Skeletal muscle tissue (tissue), 4 donors: ENCODE data around the gene JAG2. TPM values are rescaled to one million over a fixed set of nuclear protein-coding genes. Genes with fewer than 3 reads are reported as not detected.

Experiments used
- H3K27ac ChIP-seq: one replicate; pipeline ENCODE4 v1.7.0; 2013; ENCODE audit warnings: mild to moderate bottlenecking, low read depth, low read length, inconsistent platforms
- H3K27me3 ChIP-seq, 3 donors: one replicate each; pipeline ENCODE4 v1.7.0; 2013; ENCODE audit warnings: low read length in 3 of 3; ENCODE audit not compliant: control insufficient read depth in 3 of 3, insufficient read depth in 3 of 3
- H3K36me3 ChIP-seq, 3 donors: one replicate each; pipeline ENCODE4 v1.7.0; 2013; ENCODE audit warnings: low read length in 3 of 3; ENCODE audit not compliant: control insufficient read depth in 3 of 3, insufficient read depth in 3 of 3
- H3K4me1 ChIP-seq, 3 donors: one replicate each; pipeline ENCODE4 v1.7.0; 2013; ENCODE audit warnings: low read length in 3 of 3, mild to moderate bottlenecking in 3 of 3; ENCODE audit not compliant: control insufficient read depth in 3 of 3, insufficient read depth in 3 of 3
- H3K4me3 ChIP-seq, 3 donors: one replicate each; pipeline ENCODE4 v1.7.0; 2013; ENCODE audit warnings: low read length in 3 of 3
- H3K9ac ChIP-seq, 3 donors: one replicate each; pipeline ENCODE4 v1.7.0; 2013; ENCODE audit warnings: low read length in 3 of 3, mild to moderate bottlenecking in 3 of 3, moderate library complexity in 2 of 3, low read depth in 1 of 3
- H3K9me3 ChIP-seq, 3 donors: one replicate each; pipeline ENCODE4 v1.7.0; 2013; ENCODE audit warnings: low read length in 3 of 3; ENCODE audit not compliant: control insufficient read depth in 3 of 3
- total RNA-seq: library from RNA; depleted of rRNA; stranded (reverse); fragments of >200 nt; gene quantifications from one replicate; pipeline ENCODE4 v1.2.3, GENCODE V29; 2014
- donor health status: Osteomylitis.

JAG2 gene
- total RNA-seq, 1 donor from 2014 or later: 33.9 TPM

DNA sequence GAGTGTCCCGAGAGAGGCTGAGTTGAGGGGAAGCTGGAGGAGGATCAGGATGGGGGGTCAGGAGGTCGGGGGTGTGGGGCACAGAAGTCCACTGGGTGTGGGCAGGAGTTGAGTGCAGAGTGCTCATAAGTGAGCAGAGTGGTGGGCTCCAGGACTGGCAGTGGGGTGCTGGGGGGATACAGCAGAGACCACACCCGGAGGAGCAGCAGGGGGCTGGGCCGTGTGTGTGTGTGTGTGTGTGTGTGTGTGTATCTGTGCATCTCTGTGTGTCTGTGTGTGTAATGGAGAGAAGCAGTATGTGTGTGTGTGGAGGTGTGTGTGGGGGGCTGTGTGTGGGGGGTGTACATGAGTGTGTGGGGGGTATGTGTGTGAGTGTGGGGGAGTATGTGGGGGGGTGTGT lies 17.4 kb upstream of the JAG2 start:
- no peak overlapping the region for H3K27ac ChIP-seq
- no peaks in the 10 kb centered on the region for H3K36me3 ChIP-seq
- peaks cover 0 to 3% (median 0%) of the 10 kb centered on the region in 3 donors for H3K9me3 ChIP-seq
- H3K4me1 ChIP-seq: peaks cover 7 to 25% (median 24%) of the 10 kb centered on the region in 3 donors
- H3K4me3 ChIP-seq: no peak overlapping the region
- H3K9ac ChIP-seq: no peak overlapping the region
- H3K27me3 ChIP-seq: peaks cover 0 to 5% (median 0%) of the 10 kb centered on the region in 3 donors

DNA sequence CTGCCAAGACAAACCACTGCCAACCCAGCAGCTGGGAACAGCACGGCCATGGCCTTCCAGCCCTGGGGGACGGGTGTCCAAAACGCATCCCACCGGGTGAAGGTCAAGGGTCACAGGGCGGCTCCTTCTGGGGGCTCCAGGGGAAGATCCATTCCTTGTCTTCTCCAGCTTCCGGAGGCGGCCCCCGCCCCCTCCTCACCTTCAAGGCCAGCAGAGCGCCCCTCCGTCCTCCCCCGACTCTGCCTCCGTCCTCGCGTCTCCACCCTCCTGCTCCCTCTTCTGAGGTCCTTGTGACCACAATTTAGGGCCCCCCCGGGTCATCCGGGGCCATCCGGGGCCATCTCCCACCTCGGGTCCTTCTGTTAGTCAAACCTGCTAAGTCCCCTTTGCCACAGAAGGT lies 16.4 kb upstream of the JAG2 start:
- Histone ChIP-seq H3K4me1 (peaks cover 11 to 31% (median 31%) of the 10 kb centered on the region in 3 donors), H3K27ac (no peak overlapping the region), H3K9me3 (peaks cover 0 to 3% (median 0%) of the 10 kb centered on the region in 3 donors), H3K27me3 (peaks cover 0 to 5% (median 0%) of the 10 kb centered on the region in 3 donors), H3K4me3 (no peak overlapping the region), H3K36me3 (no peaks in the 10 kb centered on the region), H3K9ac (no peak overlapping the region)

DNA sequence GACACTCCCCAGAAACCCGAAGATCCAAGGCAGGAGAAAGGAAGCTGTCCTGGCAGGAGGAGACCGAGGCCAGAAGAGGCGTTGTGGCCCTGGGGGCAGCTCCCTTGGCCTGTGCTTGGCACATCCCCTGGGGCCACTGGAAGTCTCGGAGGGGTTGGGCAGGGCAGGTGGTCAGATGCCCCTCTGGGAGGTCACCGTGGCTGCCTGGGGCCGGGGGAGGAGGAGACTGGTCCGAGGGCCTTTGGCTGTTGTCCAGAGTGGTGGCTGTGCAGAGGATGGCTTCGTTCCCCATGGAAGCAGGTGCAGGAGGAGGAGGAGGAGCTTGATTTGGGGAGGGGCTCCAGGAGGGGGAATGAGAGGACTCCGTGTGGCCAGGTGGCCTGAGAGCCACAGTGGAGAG lies 15.9 kb upstream of the JAG2 start:
- H3K27me3 ChIP-seq: peaks cover 0 to 5% (median 0%) of the 10 kb centered on the region in 3 donors

DNA sequence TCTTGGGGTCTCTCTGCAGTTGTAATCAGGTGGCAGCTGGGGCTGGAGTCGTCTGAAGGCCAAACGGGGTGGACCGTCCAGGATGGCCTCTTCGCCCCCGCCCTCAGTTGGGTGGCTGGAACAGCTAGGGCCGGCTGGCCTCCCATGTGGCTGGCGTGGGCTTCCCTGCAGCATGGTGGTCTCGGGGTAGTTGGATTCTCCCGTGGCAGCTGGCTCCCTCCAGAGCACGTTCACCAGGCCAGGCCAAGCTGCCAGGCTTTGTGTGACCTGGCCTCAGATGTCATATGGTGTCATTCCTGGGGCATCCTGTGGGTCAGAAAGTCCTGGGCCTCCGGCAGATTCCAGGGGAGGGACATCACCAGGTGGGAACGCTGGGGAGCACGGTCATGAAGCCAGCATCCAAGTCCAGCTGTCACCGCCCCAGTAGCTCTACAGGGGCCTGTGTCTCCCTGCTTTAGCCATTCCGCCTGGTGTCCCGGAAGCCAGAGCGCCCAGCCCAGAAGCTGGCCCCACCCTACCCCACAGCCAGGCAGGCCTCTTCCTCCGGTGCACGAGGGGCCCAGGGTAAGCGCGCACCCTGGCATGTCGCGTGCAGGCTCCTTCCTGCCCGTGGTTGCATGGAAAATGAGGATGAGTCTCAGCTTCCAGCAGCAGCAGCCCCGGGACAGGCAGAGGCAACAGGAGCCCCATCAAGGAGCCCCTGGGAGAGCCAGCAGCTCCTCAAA lies 13.9 kb upstream of the JAG2 start:
- Histone ChIP-seq H3K27me3 (no peaks in the 10 kb centered on the region), H3K4me1 (peaks cover 12 to 50% (median 41%) of the 10 kb centered on the region in 3 donors), H3K9me3 (no peaks in the 10 kb centered on the region), H3K4me3 (no peak overlapping the region), H3K27ac (no peak overlapping the region), H3K9ac (peak overlapping the region in 1 of 3 donors; percentile 33), H3K36me3 (no peaks in the 10 kb centered on the region)

More for the DNA sequence above, 15.9 kb upstream of the JAG2 start:
- H3K9me3 ChIP-seq: peaks cover 0 to 3% (median 0%) of the 10 kb centered on the region in 3 donors
- H3K4me3 ChIP-seq: no peak overlapping the region
- H3K27ac ChIP-seq: no peak overlapping the region
- H3K36me3 ChIP-seq: no peaks in the 10 kb centered on the region
- peaks cover 11 to 37% (median 32%) of the 10 kb centered on the region in 3 donors for H3K4me1 ChIP-seq
- H3K9ac ChIP-seq: peak overlapping the region in 1 of 3 donors; percentile 3

DNA sequence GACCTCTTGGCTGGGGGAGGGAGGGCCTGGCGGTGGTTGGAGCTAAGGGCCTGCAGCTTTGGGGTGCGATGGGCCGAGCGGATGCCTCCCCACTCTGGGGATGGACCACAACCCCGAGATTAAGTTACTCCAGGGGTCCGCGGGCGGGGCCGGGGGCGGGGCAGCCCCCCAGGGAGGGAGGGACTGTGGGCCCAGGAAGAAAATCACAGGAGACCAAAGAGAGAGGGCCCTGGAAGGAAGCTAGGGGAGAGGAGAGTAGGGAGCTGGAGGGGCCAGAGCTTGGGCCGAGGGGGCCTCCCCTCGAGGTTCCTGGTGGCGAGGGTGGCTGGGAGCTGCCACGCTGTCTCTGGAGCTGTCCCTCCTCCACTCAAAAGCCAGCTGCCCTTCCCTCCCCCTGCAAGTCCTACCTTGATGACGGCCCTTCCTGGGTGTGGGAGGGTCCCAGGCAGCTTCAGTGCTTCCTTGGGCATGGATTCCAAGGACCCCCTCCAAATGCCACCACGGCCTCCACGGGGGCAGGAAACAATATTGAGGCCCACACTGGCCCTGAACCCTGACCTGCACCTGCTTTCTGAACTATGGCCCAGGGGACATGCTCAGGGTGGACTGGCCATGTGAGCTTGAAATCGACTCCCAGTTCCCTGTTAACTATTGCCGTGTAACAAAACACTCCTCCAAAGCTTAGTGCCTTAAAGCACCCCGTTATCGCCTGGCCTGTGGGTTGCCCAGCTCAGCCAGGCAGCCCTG lies 13.1 kb upstream of the JAG2 start:
- peaks cover 20 to 57% (median 48%) of the 10 kb centered on the region in 3 donors for H3K4me1 ChIP-seq
- peak overlapping the region in 1 of 3 donors; percentile 35 for H3K4me3 ChIP-seq
- no peaks in the 10 kb centered on the region for H3K36me3 ChIP-seq
- no peaks in the 10 kb centered on the region for H3K9me3 ChIP-seq
- H3K27me3 ChIP-seq: no peaks in the 10 kb centered on the region
- no peak overlapping the region for H3K9ac ChIP-seq
- no peak overlapping the region for H3K27ac ChIP-seq

DNA sequence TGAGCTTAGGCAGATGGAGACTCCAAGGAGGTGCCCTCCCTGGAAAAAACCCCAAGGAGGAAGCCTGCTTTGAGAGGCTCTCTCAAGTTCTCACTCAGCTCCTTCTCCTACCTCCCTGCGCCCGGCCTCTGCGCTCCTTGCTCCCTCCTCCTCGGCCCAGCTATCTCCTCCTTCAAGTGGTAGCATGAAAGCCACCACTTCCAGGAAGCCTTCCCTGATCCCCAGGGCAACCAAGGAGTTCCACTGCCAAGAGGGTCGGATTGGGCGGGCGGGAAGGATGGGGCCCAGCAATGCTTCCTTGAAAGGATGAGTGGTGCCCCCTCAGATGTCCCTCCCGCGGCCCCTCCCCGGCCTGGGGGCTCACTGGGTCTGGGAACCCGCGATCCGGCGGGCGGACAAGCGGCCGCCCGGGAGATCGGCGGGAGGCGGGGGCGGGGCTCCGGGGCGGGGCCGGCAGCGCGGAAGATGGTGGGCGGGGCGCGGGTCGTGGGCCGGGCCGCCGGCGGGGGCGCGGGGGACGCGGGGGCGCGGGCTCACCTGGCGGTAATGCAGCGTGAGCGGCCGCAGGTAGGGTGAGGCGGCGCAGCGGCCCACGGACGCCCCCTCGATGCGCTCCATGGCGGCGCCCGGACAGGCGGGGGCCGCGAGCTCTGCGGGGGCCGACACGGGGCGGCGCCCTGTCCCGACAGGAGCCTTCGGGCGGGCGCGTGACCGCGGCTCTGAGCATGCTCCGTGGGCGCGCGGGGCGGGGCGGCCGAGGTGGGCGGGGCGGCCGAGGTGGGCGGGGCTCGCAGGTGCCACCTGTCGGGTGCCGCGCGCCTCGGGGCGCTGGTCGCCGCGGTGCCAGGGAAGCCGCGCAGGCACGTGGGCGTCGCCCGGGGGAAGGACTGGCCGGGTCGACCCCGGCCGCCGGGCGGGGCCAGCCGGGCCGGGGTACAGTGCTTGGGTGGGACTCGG lies 12.3 kb upstream of the JAG2 start, which contains the start of gene NUDT14:
Gene NUDT14 (minus strand): TSS at position 721 of the 957 bp plus-strand sequence. CDS start 103 bp downstream, at position 618.
- peaks cover 28 to 66% (median 57%) of the 10 kb centered on the region in 3 donors for H3K4me1 ChIP-seq

DNA sequence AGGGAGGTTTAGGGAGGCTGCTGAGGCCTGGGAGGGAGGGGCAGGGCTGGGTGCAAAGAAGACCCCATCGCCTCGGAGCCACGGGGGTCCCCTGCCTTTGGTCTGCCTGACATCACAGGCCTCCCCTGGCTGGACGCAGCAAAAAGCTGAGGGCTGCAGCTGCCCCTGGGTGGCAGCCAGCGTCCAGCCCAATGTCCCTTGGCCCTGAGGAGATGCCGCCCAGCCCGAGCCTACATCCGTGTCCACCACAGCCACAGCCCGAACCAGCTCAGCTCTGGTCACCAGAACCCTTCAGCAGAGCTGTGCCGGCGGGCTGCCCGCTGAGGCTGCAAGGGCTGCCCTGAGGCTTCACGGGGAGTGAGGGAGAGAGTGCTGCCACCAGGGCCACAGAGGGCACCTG lies 10.6 kb upstream of the JAG2 start:
- Histone ChIP-seq H3K36me3 (no peaks in the 10 kb centered on the region), H3K4me1 (peaks cover 28 to 66% (median 55%) of the 10 kb centered on the region in 3 donors), H3K9me3 (no peaks in the 10 kb centered on the region), H3K4me3 (no peak overlapping the region), H3K27ac (no peak overlapping the region), H3K9ac (peak overlapping the region in 1 of 3 donors; percentile 33), H3K27me3 (no peaks in the 10 kb centered on the region)

More for the DNA sequence above, 12.3 kb upstream of the JAG2 start, which contains the start of gene NUDT14:
- Histone ChIP-seq H3K36me3 (no peaks in the 10 kb centered on the region), H3K27ac (no peak within 1 kb of the TSS), H3K9me3 (no peaks in the 10 kb centered on the region), H3K27me3 (no peaks in the 10 kb centered on the region), H3K9ac (peak within 1 kb of the TSS in 2 of 3 donors; percentile 62 to 67), H3K4me3 (peak within 1 kb of the TSS; percentile 54 to 76 (median 71))

DNA sequence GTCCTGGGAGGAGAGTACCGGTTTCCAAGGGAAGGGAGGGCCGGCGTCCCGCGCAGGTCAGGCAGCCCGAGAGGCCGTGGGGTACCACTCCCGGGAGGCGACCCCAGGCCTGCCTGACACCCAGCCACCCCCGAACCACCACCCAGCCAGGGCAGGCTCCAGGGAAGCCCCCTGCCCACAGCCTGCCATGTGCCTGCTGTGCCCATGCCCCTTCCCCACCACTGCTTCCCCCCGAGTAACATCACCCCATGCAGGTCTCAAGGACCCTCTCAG lies 10.2 kb upstream of the JAG2 start:
- no peak overlapping the region for H3K27ac ChIP-seq
- peaks cover 27 to 65% (median 53%) of the 10 kb centered on the region in 3 donors for H3K4me1 ChIP-seq
- H3K9ac ChIP-seq: peak overlapping the region in 1 of 3 donors; percentile 33
- H3K4me3 ChIP-seq: no peak overlapping the region
- no peaks in the 10 kb centered on the region for H3K27me3 ChIP-seq
- no peaks in the 10 kb centered on the region for H3K9me3 ChIP-seq
- H3K36me3 ChIP-seq: no peaks in the 10 kb centered on the region

DNA sequence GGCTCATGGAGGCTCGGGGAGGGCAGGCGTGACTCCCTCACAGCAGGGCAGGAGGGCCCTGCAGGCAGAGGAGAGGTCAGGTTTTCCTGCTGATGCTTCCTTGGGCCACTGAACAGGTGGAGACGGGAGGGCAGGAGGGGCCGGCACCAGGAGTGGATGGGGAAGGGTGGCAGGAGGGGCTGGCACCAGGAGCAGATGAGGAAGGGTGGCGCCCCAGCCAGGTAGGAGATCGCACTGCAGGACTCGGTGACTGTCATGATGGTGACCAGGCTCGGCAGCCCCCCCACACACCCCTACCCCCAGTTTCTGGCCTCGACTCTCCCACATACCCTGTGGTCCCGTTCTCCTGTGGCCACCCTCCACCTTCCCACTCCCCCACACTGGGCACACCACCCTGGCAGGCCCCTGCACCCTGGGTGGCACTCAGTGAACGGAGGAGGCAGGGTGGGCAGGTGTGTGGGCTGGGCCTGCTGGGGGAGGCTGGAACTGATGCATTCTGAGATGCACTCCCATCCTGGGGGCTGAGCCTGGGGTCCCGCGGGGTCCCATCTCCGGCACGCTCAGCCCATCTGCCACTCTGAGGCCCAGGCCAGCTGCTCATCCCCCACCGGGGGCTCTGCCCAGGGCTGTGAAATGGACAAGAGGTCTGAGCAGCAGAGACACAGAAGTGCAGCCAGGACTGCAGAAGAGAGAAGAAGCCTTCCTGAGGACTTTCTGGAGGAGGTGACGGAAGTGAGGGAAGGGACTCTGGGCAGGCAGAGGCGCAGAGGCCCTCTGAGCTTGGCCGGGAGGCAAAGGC lies 9.7 kb upstream of the JAG2 start:
- no peak overlapping the region for H3K4me3 ChIP-seq
- no peak overlapping the region for H3K9ac ChIP-seq
- H3K4me1 ChIP-seq: peaks cover 24 to 65% (median 53%) of the 10 kb centered on the region in 3 donors
- no peaks in the 10 kb centered on the region for H3K9me3 ChIP-seq
- no peak overlapping the region for H3K27ac ChIP-seq
- no peaks in the 10 kb centered on the region for H3K27me3 ChIP-seq
- no peaks in the 10 kb centered on the region for H3K36me3 ChIP-seq
